ENCODE results near the gene POP4.
"Not testable (repeated sequence)": the region's sequence is repeated elsewhere in the genome, so short reads cannot be mapped to it uniquely, and the experiment has no call there.

POP4 gene, protein sequence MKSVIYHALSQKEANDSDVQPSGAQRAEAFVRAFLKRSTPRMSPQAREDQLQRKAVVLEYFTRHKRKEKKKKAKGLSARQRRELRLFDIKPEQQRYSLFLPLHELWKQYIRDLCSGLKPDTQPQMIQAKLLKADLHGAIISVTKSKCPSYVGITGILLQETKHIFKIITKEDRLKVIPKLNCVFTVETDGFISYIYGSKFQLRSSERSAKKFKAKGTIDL

GRCh38 chr19:29605653-29606419 is at the start of gene POP4:
Gene POP4, plus strand, starts transcription at chr19:29606283. Its CDS starts 36 bp downstream, at chr19:29606319.
- peak within 1 kb of the TSS; percentile 83 for H3K4me3 ChIP-seq (ENCODE audit: low read length)
- peak; percentile 98 for DNase-seq
- H4K20me1 ChIP-seq (ENCODE audit: insufficient read depth, low read length): no peaks in the 10 kb centered on the region
- H3K4me1 ChIP-seq (ENCODE audit: low read length): peaks cover 4% of the 10 kb centered on the region; the same call in 1 of the 2 replicates
- no peaks in the 10 kb centered on the region; the same call in 1 of the 2 replicates for H3F3A ChIP-seq (ENCODE audit: insufficient read depth, low read length)
- H3K36me3 ChIP-seq (replicated peaks; ENCODE audit: insufficient read depth, low read length): no peaks in the 10 kb centered on the region
- H3K79me2 ChIP-seq (ENCODE audit: low read length): peaks cover 16% of the 10 kb centered on the region
- peak within 1 kb of the TSS; percentile 54; the same call in 1 of the 2 replicates for H3K27ac ChIP-seq (ENCODE audit: low read length)
- H3K4me2 ChIP-seq (ENCODE audit: low read depth, low read length): peak within 1 kb of the TSS; percentile 90
- H3K9me2 ChIP-seq (replicated peaks; ENCODE audit: insufficient read depth, low read length): no peaks in the 10 kb centered on the region
- H3K9me3 ChIP-seq (replicated peaks; ENCODE audit: insufficient read depth, low read length): no peaks in the 10 kb centered on the region
- peak within 1 kb of the TSS; percentile 93 for H3K9ac ChIP-seq (ENCODE audit: low read length)
- TF ChIP-seq EZH2phosphoT487 (IDR thresholded peaks at IDR 0.05; ENCODE audit: low read length) (no peak), EZH2 (optimal IDR thresholded peaks at IDR 0.05; ENCODE audit: low read depth, low read length) (no peak), CTCF (IDR thresholded peaks at IDR 0.05; ENCODE audit: low read length) (no peak)
- peaks cover 5% of the 10 kb centered on the region for H3K27me3 ChIP-seq (replicated peaks; ENCODE audit: insufficient read depth, low read length)
- H2AFZ ChIP-seq (ENCODE audit: low read length): peak within 1 kb of the TSS; percentile 53

- not testable (repeated sequence) for H2AFZ ChIP-seq (ENCODE audit: low read length); H3K4me1 ChIP-seq (ENCODE audit: low read length); H3K9ac ChIP-seq (ENCODE audit: low read length); H3F3A ChIP-seq (ENCODE audit: insufficient read depth, low read length); H4K20me1 ChIP-seq (ENCODE audit: insufficient read depth, low read length); H3K4me2 ChIP-seq (ENCODE audit: low read depth, low read length); H3K27ac ChIP-seq (ENCODE audit: low read length); H3K9me2 ChIP-seq (replicated peaks; ENCODE audit: insufficient read depth, low read length); H3K4me3 ChIP-seq (ENCODE audit: low read length); H3K9me3 ChIP-seq (replicated peaks; ENCODE audit: insufficient read depth, low read length); DNase-seq; H3K36me3 ChIP-seq (replicated peaks; ENCODE audit: insufficient read depth, low read length); H3K79me2 ChIP-seq (ENCODE audit: low read length)
- peaks cover 32% of the 10 kb centered on the region for H3K27me3 ChIP-seq (replicated peaks; ENCODE audit: insufficient read depth, low read length)
These were observed 47.0 kb upstream of the POP4 start for GRCh38 chr19:29559110-29559509.

DNA sequence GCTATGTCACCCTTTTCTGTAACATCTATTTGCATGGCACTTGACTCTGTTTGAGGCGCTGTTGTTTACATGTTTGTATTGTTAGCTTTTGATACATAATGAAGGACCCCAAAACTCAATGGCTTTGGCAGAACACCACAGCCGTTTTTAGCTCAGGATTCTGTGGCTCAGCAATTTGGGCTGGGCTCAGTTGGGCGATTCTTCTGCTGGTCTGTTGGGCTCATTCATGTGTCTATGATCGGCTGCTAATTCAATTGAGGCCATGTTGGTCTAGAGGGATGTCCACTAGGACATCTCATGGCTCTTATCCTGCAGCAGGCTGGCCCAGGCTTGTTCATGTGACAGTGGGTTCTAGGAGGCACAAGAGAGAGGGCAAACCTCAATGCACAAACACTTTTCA is 46.3 kb upstream of the POP4 start:
- TF ChIP-seq EZH2 (optimal IDR thresholded peaks at IDR 0.05; ENCODE audit: low read depth, low read length) (no peak), EZH2phosphoT487 (IDR thresholded peaks at IDR 0.05; ENCODE audit: low read length) (no peak), CTCF (IDR thresholded peaks at IDR 0.05; ENCODE audit: low read length) (no peak)
- Histone ChIP-seq H4K20me1 (ENCODE audit: insufficient read depth, low read length) (no peaks in the 10 kb centered on the region), H2AFZ (ENCODE audit: low read length) (no peak overlapping the region), H3K27ac (ENCODE audit: low read length) (no peak overlapping the region), H3K4me1 (ENCODE audit: low read length) (no peaks in the 10 kb centered on the region), H3K4me2 (ENCODE audit: low read depth, low read length) (no peak overlapping the region), H3K79me2 (ENCODE audit: low read length) (no peaks in the 10 kb centered on the region), H3F3A (ENCODE audit: insufficient read depth, low read length) (no peaks in the 10 kb centered on the region), H3K27me3 (replicated peaks; ENCODE audit: insufficient read depth, low read length) (peaks cover 35% of the 10 kb centered on the region), H3K36me3 (replicated peaks; ENCODE audit: insufficient read depth, low read length) (no peaks in the 10 kb centered on the region), H3K9ac (ENCODE audit: low read length) (no peak overlapping the region), H3K4me3 (ENCODE audit: low read length) (no peak overlapping the region), H3K9me2 (replicated peaks; ENCODE audit: insufficient read depth, low read length) (no peaks in the 10 kb centered on the region), H3K9me3 (replicated peaks; ENCODE audit: insufficient read depth, low read length) (no peaks in the 10 kb centered on the region)
- DNase-seq: no peak

All from MM.1S (cell line).